KMS-11 (cell line): ENCODE results near the gene OR10J1.

Experiments
- H2AFZ ChIP-seq: fragments of 200-600 bp; sonication (generic); 2 replicates; pipeline ENCODE4 v1.6.1; 2016; ENCODE audit warnings: antibody characterized with exemption, mixed run types, low read depth
- H3K27ac ChIP-seq: fragments of 200-600 bp; sonication (generic); 2 replicates; pipeline ENCODE4 v1.6.1; 2016; ENCODE audit warnings: mild to moderate bottlenecking, mixed run types
- H3K27me3 ChIP-seq: fragments of 200-600 bp; sonication (generic); 2 replicates; pipeline ENCODE4 v1.6.1; 2017; ENCODE audit warnings: mild to moderate bottlenecking, low read depth, mixed run types, moderate library complexity; ENCODE audit not compliant: insufficient read depth
- H3K36me3 ChIP-seq: fragments of 200-600 bp; sonication (generic); 2 replicates; pipeline ENCODE4 v1.6.1; 2017; ENCODE audit warnings: mild to moderate bottlenecking, mixed run types; ENCODE audit not compliant: insufficient read depth
- H3K4me1 ChIP-seq: fragments of 200-600 bp; sonication (generic); 2 replicates; pipeline ENCODE4 v1.6.1; 2016; ENCODE audit warnings: mild to moderate bottlenecking, low read depth, mixed run types; ENCODE audit not compliant: poor library complexity, severe bottlenecking
- H3K4me2 ChIP-seq: fragments of 200-600 bp; sonication (generic); 2 replicates; pipeline ENCODE4 v1.7.0; 2016; ENCODE audit warnings: mild to moderate bottlenecking, mixed run types
- H3K4me3 ChIP-seq: fragments of 200-600 bp; sonication (generic); IDR thresholded peaks from 2 replicates; pipeline ENCODE4 v1.6.1; 2017; ENCODE audit warnings: low read depth, low read length, mixed read lengths; ENCODE audit not compliant: insufficient read depth
- H3K79me2 ChIP-seq: fragments of 200-600 bp; sonication (generic); 2 replicates; pipeline ENCODE4 v1.6.1; 2016; ENCODE audit warnings: low read depth, mixed run types; ENCODE audit not compliant: insufficient read depth
- H3K9ac ChIP-seq: fragments of 200-600 bp; sonication (generic); 2 replicates; pipeline ENCODE4 v1.6.1; 2016; ENCODE audit warnings: mild to moderate bottlenecking, mixed run types
- H4K20me1 ChIP-seq: fragments of 200-600 bp; sonication (generic); 2 replicates; pipeline ENCODE4 v1.6.1; 2016; ENCODE audit warnings: mild to moderate bottlenecking, mixed run types; ENCODE audit not compliant: insufficient read depth
- TF ChIP-seq, protein P1 (sequence below): fragments of 200-600 bp; sonication (generic); conservative IDR thresholded peaks from 2 replicates; pipeline ENCODE4 v1.6.1; 2017; ENCODE audit warnings: low read depth, mild to moderate bottlenecking, antibody characterized with exemption, low read length, moderate library complexity, mixed read lengths

Gene OR10J1

DNA sequence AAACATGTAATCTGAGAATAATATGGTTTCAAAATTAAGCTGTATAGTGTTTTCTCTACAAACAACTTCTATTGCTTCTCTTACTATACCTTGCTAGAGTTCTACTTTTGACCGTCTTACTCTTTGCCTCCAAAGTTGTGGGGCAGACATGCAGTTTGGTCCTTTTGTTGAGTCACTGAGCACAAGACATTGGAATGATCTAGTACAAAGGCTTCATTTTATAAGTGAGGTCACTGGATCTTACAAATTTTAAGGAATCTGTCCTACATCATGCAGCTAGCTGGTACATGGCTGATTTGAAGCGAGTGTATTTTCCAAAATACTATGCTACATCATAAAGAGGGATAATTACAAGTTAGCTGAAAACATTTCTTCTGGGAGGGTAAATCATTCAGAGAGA is 28.8 kb downstream of the OR10J1 start:
- no peak overlapping the region for H3K9ac ChIP-seq
- H3K36me3 ChIP-seq: no peaks in the 10 kb centered on the region
- no peak overlapping the region for H3K4me3 ChIP-seq
- H3K4me1 ChIP-seq: no peaks in the 10 kb centered on the region
- no peak overlapping the region for H3K4me2 ChIP-seq
- H3K79me2 ChIP-seq: no peaks in the 10 kb centered on the region
- no peak overlapping the region for H2AFZ ChIP-seq
- TF ChIP-seq, protein P1, sequence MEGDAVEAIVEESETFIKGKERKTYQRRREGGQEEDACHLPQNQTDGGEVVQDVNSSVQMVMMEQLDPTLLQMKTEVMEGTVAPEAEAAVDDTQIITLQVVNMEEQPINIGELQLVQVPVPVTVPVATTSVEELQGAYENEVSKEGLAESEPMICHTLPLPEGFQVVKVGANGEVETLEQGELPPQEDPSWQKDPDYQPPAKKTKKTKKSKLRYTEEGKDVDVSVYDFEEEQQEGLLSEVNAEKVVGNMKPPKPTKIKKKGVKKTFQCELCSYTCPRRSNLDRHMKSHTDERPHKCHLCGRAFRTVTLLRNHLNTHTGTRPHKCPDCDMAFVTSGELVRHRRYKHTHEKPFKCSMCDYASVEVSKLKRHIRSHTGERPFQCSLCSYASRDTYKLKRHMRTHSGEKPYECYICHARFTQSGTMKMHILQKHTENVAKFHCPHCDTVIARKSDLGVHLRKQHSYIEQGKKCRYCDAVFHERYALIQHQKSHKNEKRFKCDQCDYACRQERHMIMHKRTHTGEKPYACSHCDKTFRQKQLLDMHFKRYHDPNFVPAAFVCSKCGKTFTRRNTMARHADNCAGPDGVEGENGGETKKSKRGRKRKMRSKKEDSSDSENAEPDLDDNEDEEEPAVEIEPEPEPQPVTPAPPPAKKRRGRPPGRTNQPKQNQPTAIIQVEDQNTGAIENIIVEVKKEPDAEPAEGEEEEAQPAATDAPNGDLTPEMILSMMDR: no peak
- no peaks in the 10 kb centered on the region for H3K27me3 ChIP-seq
- no peak overlapping the region for H3K27ac ChIP-seq
- H4K20me1 ChIP-seq: no peaks in the 10 kb centered on the region

DNA sequence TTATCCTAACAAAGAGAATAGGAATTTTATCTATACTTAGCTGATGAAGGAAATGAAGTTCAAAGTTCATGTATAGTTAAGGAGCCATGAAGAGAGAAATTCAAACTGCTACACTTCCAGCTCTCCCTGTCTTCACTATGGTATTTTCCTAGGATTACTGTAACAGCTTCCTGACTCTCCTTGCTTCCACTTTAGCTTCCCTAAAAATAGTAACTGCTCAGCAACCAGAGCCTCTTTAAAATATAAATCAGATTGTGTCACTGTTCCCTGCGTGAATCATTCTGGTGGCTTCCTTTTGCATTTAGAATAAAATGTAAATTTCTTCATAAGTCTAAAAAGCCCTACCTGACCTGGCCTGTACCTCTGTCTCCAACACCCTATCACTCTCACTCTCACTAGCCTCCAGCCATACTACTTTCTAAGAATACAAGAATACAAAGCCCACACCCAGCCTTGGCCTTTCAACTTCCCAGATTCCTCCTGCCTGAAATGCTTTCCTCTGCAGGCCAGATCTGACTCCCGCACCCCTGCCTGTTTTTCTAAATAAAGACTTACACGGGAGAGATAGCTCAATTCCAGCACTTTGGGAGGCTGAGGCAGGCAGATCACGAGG is 30.5 kb downstream of the OR10J1 start:
- H3K27ac ChIP-seq: no peak overlapping the region
- no peak overlapping the region for H3K9ac ChIP-seq
- no peak overlapping the region for H2AFZ ChIP-seq
- H3K36me3 ChIP-seq: no peaks in the 10 kb centered on the region
- no peaks in the 10 kb centered on the region for H3K27me3 ChIP-seq
- TF ChIP-seq, protein P1: no peak
- H3K4me1 ChIP-seq: no peaks in the 10 kb centered on the region
- H3K4me3 ChIP-seq: no peak overlapping the region
- H4K20me1 ChIP-seq: no peaks in the 10 kb centered on the region
- H3K79me2 ChIP-seq: no peaks in the 10 kb centered on the region
- H3K4me2 ChIP-seq: no peak overlapping the region

DNA sequence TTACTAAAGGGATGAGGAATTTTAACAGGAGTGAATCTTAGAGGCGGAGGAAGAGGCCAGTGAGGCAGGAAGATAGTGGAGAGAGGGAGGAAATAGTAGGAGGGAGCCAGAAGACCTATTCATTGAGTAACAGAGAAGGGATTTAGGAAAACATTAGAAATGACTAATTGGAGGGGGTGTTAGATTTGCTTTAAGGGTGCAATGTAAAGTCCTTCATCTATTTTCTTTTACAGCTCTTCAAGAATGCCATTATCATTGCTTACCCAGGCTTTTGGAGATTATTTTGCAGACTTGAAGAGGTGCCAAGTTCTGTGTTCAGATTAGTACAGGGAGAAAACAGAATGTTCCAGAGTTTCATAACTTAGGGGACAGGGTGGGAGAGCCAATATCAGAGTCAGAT is 33.8 kb downstream of the OR10J1 start:
- Histone ChIP-seq H2AFZ (no peak overlapping the region), H3K4me2 (no peak overlapping the region), H3K4me1 (no peaks in the 10 kb centered on the region)

DNA sequence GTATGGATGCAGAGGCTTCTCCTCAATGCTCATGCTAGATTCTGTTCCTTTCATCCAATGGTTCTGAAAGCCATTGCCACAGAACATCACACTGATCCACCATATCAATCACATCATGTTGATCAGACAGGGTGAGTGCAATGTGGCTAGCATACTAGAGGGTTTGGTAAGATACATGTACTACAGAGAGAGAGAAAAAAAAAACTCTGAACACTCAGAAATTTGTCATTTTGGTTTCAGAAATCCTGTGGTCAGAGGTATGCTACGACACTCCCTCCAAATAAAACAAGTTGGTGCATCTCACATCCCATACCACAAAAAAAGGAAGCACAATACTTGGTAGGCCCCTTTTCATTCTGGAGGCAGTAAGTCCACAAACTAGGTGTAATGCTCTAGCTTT is 35.4 kb downstream of the OR10J1 start:
- no peaks in the 10 kb centered on the region for H3K79me2 ChIP-seq
- no peaks in the 10 kb centered on the region for H3K4me1 ChIP-seq
- no peak overlapping the region for H3K4me2 ChIP-seq
- no peak overlapping the region for H3K4me3 ChIP-seq
- no peak overlapping the region for H2AFZ ChIP-seq
- H4K20me1 ChIP-seq: no peaks in the 10 kb centered on the region
- no peaks in the 10 kb centered on the region for H3K36me3 ChIP-seq
- no peak overlapping the region for H3K9ac ChIP-seq
- no peaks in the 10 kb centered on the region for H3K27me3 ChIP-seq
- no peak overlapping the region for H3K27ac ChIP-seq
- TF ChIP-seq, protein P1: no peak

More for the DNA sequence above, 33.8 kb downstream of the OR10J1 start:
- Histone ChIP-seq H3K9ac (no peak overlapping the region), H3K27me3 (no peaks in the 10 kb centered on the region), H3K4me3 (no peak overlapping the region), H3K27ac (no peak overlapping the region), H3K36me3 (no peaks in the 10 kb centered on the region), H3K79me2 (no peaks in the 10 kb centered on the region), H4K20me1 (no peaks in the 10 kb centered on the region)
- TF ChIP-seq, protein P1: no peak
